Activated effector memory CD4-positive, alpha-beta T cell treated with Interleukin-2 at 50 U/mL for 16 hours (primary cell): ENCODE results near the gene LIM2.

ENCODE experiments used
- DNase-seq: peaks from one replicate; pipeline ENCODE4 v3.0.0-alpha.2; 2020

Gene LIM2

GRCh38 chr19:51365211-51365964 lies 22.4 kb downstream of the LIM2 start:
- DNase-seq: no peak

- DNase-seq: no peak
These were observed 23.3 kb downstream of the LIM2 start for GRCh38 chr19:51364200-51365106.

GRCh38 chr19:51361239-51361638 lies 26.5 kb downstream of the LIM2 start:
- no peak for DNase-seq

GRCh38 chr19:51359294-51359693 lies 28.5 kb downstream of the LIM2 start:
- no peak for DNase-seq

GRCh38 chr19:51357952-51358351 lies 29.8 kb downstream of the LIM2 start:
- no peak for DNase-seq

GRCh38 chr19:51356159-51356801 lies 31.5 kb downstream of the LIM2 start:
- no peak for DNase-seq

- no peak for DNase-seq
These were observed 33.0 kb downstream of the LIM2 start for GRCh38 chr19:51354742-51355148.

GRCh38 chr19:51354103-51354741 lies 33.6 kb downstream of the LIM2 start:
- no peak for DNase-seq

GRCh38 chr19:51352783-51353360 lies 34.9 kb downstream of the LIM2 start:
- no peak for DNase-seq

GRCh38 chr19:51351266-51351990 lies 36.3 kb downstream of the LIM2 start:
- DNase-seq: no peak

GRCh38 chr19:51347209-51347928 lies 40.4 kb downstream of the LIM2 start:
- no peak for DNase-seq

GRCh38 chr19:51346742-51347141 lies 41.0 kb downstream of the LIM2 start:
- no peak for DNase-seq

GRCh38 chr19:51345076-51345620 lies 42.6 kb downstream of the LIM2 start:
- DNase-seq: no peak

- no peak for DNase-seq
These were observed 44.9 kb downstream of the LIM2 start for GRCh38 chr19:51342631-51343569.

GRCh38 chr19:51341976-51342580 lies 45.7 kb downstream of the LIM2 start, which contains the start of gene VSIG10L:
Gene VSIG10L (minus strand): TSS chr19:51342139. CDS start chr19:51342124, 15 bp downstream.
- DNase-seq: no peak

- no peak for DNase-seq
These were observed 46.7 kb downstream of the LIM2 start for GRCh38 chr19:51341066-51341465.

- DNase-seq: peak; percentile 74
These were observed 47.8 kb downstream of the LIM2 start for GRCh38 chr19:51339687-51340656.

- no peak for DNase-seq
These were observed 48.5 kb downstream of the LIM2 start for GRCh38 chr19:51339313-51339686.
